ENCODE measurements around the gene C12orf42.

The C12orf42 gene

GRCh38 chr12:103353913-103354312 lies 141.9 kb downstream of the C12orf42 start:
- Histone ChIP-seq H3K9me3 (ENCODE audit: control insufficient read depth in 2 of 2, low read length in 2 of 2) (no peaks in the 10 kb centered on the region), H3K4me3 (ENCODE audit: low read length in 2 of 2) (no peak overlapping the region), H3K36me3 (ENCODE audit: control insufficient read depth in 2 of 2, insufficient read depth in 2 of 2, low read length in 2 of 2) (no peaks in the 10 kb centered on the region), H3K27ac (ENCODE audit: low read depth in 2 of 2, low read length in 2 of 2) (no peak overlapping the region), H3K4me1 (ENCODE audit: control insufficient read depth in 2 of 2, insufficient read depth in 2 of 2, low read length in 2 of 2) (no peaks in the 10 kb centered on the region), H3K9ac (ENCODE audit: low read depth in 1 of 2, low read length in 2 of 2) (no peak overlapping the region), H3K27me3 (ENCODE audit: control insufficient read depth in 2 of 2, insufficient read depth in 2 of 2, low read length in 2 of 2) (no peaks in the 10 kb centered on the region)

DNA sequence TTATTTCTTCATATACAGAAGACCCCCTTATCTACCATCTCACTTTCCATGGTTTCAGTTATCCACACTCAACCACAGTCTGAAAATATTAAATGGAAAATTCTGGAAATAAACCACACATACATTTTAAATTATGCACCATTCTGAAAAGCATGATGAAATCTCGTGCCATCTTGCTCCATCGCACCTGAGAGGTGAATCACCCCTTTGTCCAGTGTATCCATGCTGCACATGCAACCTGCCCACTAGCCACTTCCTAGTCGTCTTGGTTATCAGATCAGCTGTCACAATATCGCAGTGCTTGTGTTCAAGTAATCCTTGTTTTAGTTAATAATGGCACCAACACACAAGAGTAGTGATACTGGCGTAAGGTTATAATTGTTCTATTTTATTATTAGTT lies 145.7 kb downstream of the C12orf42 start:
- Histone ChIP-seq H3K4me3 (ENCODE audit: low read length in 2 of 2) (no peak overlapping the region), H3K36me3 (ENCODE audit: control insufficient read depth in 2 of 2, insufficient read depth in 2 of 2, low read length in 2 of 2) (no peaks in the 10 kb centered on the region), H3K27me3 (ENCODE audit: control insufficient read depth in 2 of 2, insufficient read depth in 2 of 2, low read length in 2 of 2) (no peaks in the 10 kb centered on the region), H3K9ac (ENCODE audit: low read depth in 1 of 2, low read length in 2 of 2) (no peak overlapping the region), H3K27ac (ENCODE audit: low read depth in 2 of 2, low read length in 2 of 2) (no peak overlapping the region), H3K9me3 (ENCODE audit: control insufficient read depth in 2 of 2, low read length in 2 of 2) (no peaks in the 10 kb centered on the region), H3K4me1 (ENCODE audit: control insufficient read depth in 2 of 2, insufficient read depth in 2 of 2, low read length in 2 of 2) (no peaks in the 10 kb centered on the region)

GRCh38 chr12:103348935-103349334 lies 146.8 kb downstream of the C12orf42 start:
- Histone ChIP-seq H3K4me3 (ENCODE audit: low read length in 2 of 2) (no peak overlapping the region), H3K4me1 (ENCODE audit: control insufficient read depth in 2 of 2, insufficient read depth in 2 of 2, low read length in 2 of 2) (no peaks in the 10 kb centered on the region), H3K27ac (ENCODE audit: low read depth in 2 of 2, low read length in 2 of 2) (no peak overlapping the region), H3K36me3 (ENCODE audit: control insufficient read depth in 2 of 2, insufficient read depth in 2 of 2, low read length in 2 of 2) (no peaks in the 10 kb centered on the region), H3K9me3 (ENCODE audit: control insufficient read depth in 2 of 2, low read length in 2 of 2) (no peaks in the 10 kb centered on the region), H3K9ac (ENCODE audit: low read depth in 1 of 2, low read length in 2 of 2) (no peak overlapping the region), H3K27me3 (ENCODE audit: control insufficient read depth in 2 of 2, insufficient read depth in 2 of 2, low read length in 2 of 2) (no peaks in the 10 kb centered on the region)

DNA sequence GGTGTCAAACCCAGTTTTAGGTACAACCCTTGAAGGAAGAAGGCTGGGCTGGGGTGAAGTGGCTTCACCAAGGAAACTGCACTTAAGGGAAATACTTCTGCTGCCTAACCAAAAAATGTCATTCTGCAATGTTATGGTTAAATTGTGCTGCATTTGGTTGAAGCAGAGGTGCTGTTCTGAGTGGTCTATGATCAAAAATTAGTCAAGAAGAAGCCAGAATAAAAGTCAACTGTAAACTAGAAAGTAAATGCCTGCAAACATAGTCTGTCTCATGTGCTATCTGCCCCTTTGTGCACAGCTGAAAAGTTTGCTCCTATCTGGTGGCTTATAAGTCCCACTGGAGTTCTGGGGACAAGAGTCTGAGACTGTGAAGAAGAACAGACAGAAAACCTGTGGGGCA lies 158.8 kb downstream of the C12orf42 start:
- Histone ChIP-seq H3K27ac (ENCODE audit: low read depth in 2 of 2, low read length in 2 of 2) (no peak overlapping the region), H3K4me1 (ENCODE audit: control insufficient read depth in 2 of 2, insufficient read depth in 2 of 2, low read length in 2 of 2) (no peaks in the 10 kb centered on the region), H3K9me3 (ENCODE audit: control insufficient read depth in 2 of 2, low read length in 2 of 2) (no peaks in the 10 kb centered on the region), H3K36me3 (ENCODE audit: control insufficient read depth in 2 of 2, insufficient read depth in 2 of 2, low read length in 2 of 2) (no peaks in the 10 kb centered on the region), H3K27me3 (ENCODE audit: control insufficient read depth in 2 of 2, insufficient read depth in 2 of 2, low read length in 2 of 2) (no peaks in the 10 kb centered on the region), H3K9ac (ENCODE audit: low read depth in 1 of 2, low read length in 2 of 2) (no peak overlapping the region), H3K4me3 (ENCODE audit: low read length in 2 of 2) (no peak overlapping the region)

GRCh38 chr12:103334466-103334865 lies 161.3 kb downstream of the C12orf42 start:
- no peaks in the 10 kb centered on the region for H3K27me3 ChIP-seq (ENCODE audit: control insufficient read depth in 2 of 2, insufficient read depth in 2 of 2, low read length in 2 of 2)
- no peaks in the 10 kb centered on the region for H3K36me3 ChIP-seq (ENCODE audit: control insufficient read depth in 2 of 2, insufficient read depth in 2 of 2, low read length in 2 of 2)
- H3K4me3 ChIP-seq (ENCODE audit: low read length in 2 of 2) = no peak overlapping the region
- H3K9ac ChIP-seq (ENCODE audit: low read depth in 1 of 2, low read length in 2 of 2) = no peak overlapping the region
- H3K27ac ChIP-seq (ENCODE audit: low read depth in 2 of 2, low read length in 2 of 2) = no peak overlapping the region
- no peaks in the 10 kb centered on the region for H3K9me3 ChIP-seq (ENCODE audit: control insufficient read depth in 2 of 2, low read length in 2 of 2)
- H3K4me1 ChIP-seq (ENCODE audit: control insufficient read depth in 2 of 2, insufficient read depth in 2 of 2, low read length in 2 of 2) = no peaks in the 10 kb centered on the region

DNA sequence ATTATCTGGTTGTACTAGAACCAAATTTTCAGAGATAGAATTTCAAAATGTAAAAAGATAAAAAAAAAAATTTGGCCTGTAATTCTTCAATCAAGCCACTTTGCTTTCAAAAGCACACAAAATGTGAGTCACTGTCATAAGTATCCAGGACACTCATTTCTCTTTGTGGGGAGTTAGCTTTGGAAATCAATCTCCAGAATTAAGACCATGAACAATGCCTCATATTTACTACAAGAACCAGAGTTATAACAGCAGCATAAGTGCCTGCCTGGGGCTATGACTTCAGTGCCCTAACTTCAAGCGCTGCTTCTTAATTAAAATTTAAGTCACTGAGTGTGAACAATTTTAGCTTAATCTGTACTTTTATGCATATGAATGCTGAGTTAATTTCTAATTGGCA lies 162.1 kb downstream of the C12orf42 start:
- H3K4me3 ChIP-seq (ENCODE audit: low read length in 2 of 2) = no peak overlapping the region
- no peaks in the 10 kb centered on the region for H3K27me3 ChIP-seq (ENCODE audit: control insufficient read depth in 2 of 2, insufficient read depth in 2 of 2, low read length in 2 of 2)
- H3K36me3 ChIP-seq (ENCODE audit: control insufficient read depth in 2 of 2, insufficient read depth in 2 of 2, low read length in 2 of 2) = no peaks in the 10 kb centered on the region
- no peak overlapping the region for H3K27ac ChIP-seq (ENCODE audit: low read depth in 2 of 2, low read length in 2 of 2)
- H3K4me1 ChIP-seq (ENCODE audit: control insufficient read depth in 2 of 2, insufficient read depth in 2 of 2, low read length in 2 of 2) = no peaks in the 10 kb centered on the region
- no peak overlapping the region for H3K9ac ChIP-seq (ENCODE audit: low read depth in 1 of 2, low read length in 2 of 2)
- H3K9me3 ChIP-seq (ENCODE audit: control insufficient read depth in 2 of 2, low read length in 2 of 2) = no peaks in the 10 kb centered on the region

- H3K9ac ChIP-seq (ENCODE audit: low read depth in 1 of 2, low read length in 2 of 2) = no peak overlapping the region
- no peak overlapping the region for H3K27ac ChIP-seq (ENCODE audit: low read depth in 2 of 2, low read length in 2 of 2)
- no peaks in the 10 kb centered on the region for H3K36me3 ChIP-seq (ENCODE audit: control insufficient read depth in 2 of 2, insufficient read depth in 2 of 2, low read length in 2 of 2)
- no peaks in the 10 kb centered on the region for H3K9me3 ChIP-seq (ENCODE audit: control insufficient read depth in 2 of 2, low read length in 2 of 2)
- no peak overlapping the region for H3K4me3 ChIP-seq (ENCODE audit: low read length in 2 of 2)
- no peaks in the 10 kb centered on the region for H3K27me3 ChIP-seq (ENCODE audit: control insufficient read depth in 2 of 2, insufficient read depth in 2 of 2, low read length in 2 of 2)
- no peaks in the 10 kb centered on the region for H3K4me1 ChIP-seq (ENCODE audit: control insufficient read depth in 2 of 2, insufficient read depth in 2 of 2, low read length in 2 of 2)
These were observed 164.1 kb downstream of the C12orf42 start for GRCh38 chr12:103331643-103332042.

DNA sequence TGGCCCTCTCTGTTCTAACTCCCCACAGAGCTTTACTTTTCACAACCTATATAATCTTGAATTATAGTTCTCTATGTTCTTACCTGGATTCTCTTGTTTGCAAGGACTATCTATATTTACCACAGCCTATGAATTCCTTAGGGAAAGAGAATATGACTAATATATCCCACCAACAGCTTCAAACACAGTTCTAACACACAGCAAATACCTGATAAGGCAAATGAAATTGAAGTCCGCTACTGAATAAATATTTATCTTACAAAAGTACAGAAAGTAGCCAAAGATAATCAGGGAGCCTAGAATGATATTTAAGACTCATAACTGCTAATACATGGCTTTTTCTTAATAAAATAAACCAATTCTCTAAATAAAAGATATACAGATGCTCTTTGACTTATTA lies 165.1 kb downstream of the C12orf42 start:
- H3K27ac ChIP-seq (ENCODE audit: low read depth in 2 of 2, low read length in 2 of 2) = no peak overlapping the region
- no peaks in the 10 kb centered on the region for H3K9me3 ChIP-seq (ENCODE audit: control insufficient read depth in 2 of 2, low read length in 2 of 2)
- H3K4me3 ChIP-seq (ENCODE audit: low read length in 2 of 2) = no peak overlapping the region
- H3K27me3 ChIP-seq (ENCODE audit: control insufficient read depth in 2 of 2, insufficient read depth in 2 of 2, low read length in 2 of 2) = no peaks in the 10 kb centered on the region
- H3K36me3 ChIP-seq (ENCODE audit: control insufficient read depth in 2 of 2, insufficient read depth in 2 of 2, low read length in 2 of 2) = no peaks in the 10 kb centered on the region
- H3K9ac ChIP-seq (ENCODE audit: low read depth in 1 of 2, low read length in 2 of 2) = no peak overlapping the region
- H3K4me1 ChIP-seq (ENCODE audit: control insufficient read depth in 2 of 2, insufficient read depth in 2 of 2, low read length in 2 of 2) = no peaks in the 10 kb centered on the region

GRCh38 chr12:103327676-103328075 lies 168.1 kb downstream of the C12orf42 start:
- H3K27me3 ChIP-seq (ENCODE audit: control insufficient read depth in 2 of 2, insufficient read depth in 2 of 2, low read length in 2 of 2) = no peaks in the 10 kb centered on the region
- H3K9ac ChIP-seq (ENCODE audit: low read depth in 1 of 2, low read length in 2 of 2) = no peak overlapping the region
- no peaks in the 10 kb centered on the region for H3K36me3 ChIP-seq (ENCODE audit: control insufficient read depth in 2 of 2, insufficient read depth in 2 of 2, low read length in 2 of 2)
- H3K4me1 ChIP-seq (ENCODE audit: control insufficient read depth in 2 of 2, insufficient read depth in 2 of 2, low read length in 2 of 2) = no peaks in the 10 kb centered on the region
- no peak overlapping the region for H3K27ac ChIP-seq (ENCODE audit: low read depth in 2 of 2, low read length in 2 of 2)
- H3K4me3 ChIP-seq (ENCODE audit: low read length in 2 of 2) = no peak overlapping the region
- H3K9me3 ChIP-seq (ENCODE audit: control insufficient read depth in 2 of 2, low read length in 2 of 2) = no peaks in the 10 kb centered on the region

GRCh38 chr12:103326190-103326589 lies 169.6 kb downstream of the C12orf42 start:
- no peaks in the 10 kb centered on the region for H3K9me3 ChIP-seq (ENCODE audit: control insufficient read depth in 2 of 2, low read length in 2 of 2)
- H3K36me3 ChIP-seq (ENCODE audit: control insufficient read depth in 2 of 2, insufficient read depth in 2 of 2, low read length in 2 of 2) = no peaks in the 10 kb centered on the region

DNA sequence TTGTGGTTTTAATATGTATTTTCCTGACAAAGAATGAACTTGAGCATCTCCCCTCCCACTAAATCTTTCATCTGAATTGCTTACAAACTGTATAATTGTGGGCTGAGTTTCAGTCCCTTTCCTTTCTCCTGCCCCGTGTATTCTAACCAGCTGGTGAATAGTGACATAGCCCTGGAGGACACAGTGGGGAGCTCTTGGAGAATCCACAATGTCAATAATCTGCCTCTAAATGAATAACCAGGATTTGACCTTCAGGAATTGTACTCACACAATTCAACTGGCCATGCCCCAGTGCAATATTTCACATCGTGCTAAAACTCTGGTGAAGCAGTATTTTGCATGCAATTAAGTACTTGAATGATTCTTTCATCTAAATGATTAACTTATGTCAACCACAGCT lies 177.2 kb downstream of the C12orf42 start:
- Histone ChIP-seq H3K36me3 (ENCODE audit: control insufficient read depth in 2 of 2, insufficient read depth in 2 of 2, low read length in 2 of 2) (no peaks in the 10 kb centered on the region), H3K27me3 (ENCODE audit: control insufficient read depth in 2 of 2, insufficient read depth in 2 of 2, low read length in 2 of 2) (no peaks in the 10 kb centered on the region), H3K9ac (ENCODE audit: low read depth in 1 of 2, low read length in 2 of 2) (no peak overlapping the region), H3K27ac (ENCODE audit: low read depth in 2 of 2, low read length in 2 of 2) (no peak overlapping the region), H3K4me1 (ENCODE audit: control insufficient read depth in 2 of 2, insufficient read depth in 2 of 2, low read length in 2 of 2) (no peaks in the 10 kb centered on the region), H3K9me3 (ENCODE audit: control insufficient read depth in 2 of 2, low read length in 2 of 2) (no peaks in the 10 kb centered on the region), H3K4me3 (ENCODE audit: low read length in 2 of 2) (no peak overlapping the region)

More at GRCh38 chr12:103326190-103326589, 169.6 kb downstream of the C12orf42 start:
- Histone ChIP-seq H3K27ac (ENCODE audit: low read depth in 2 of 2, low read length in 2 of 2) (no peak overlapping the region), H3K4me3 (ENCODE audit: low read length in 2 of 2) (no peak overlapping the region), H3K9ac (ENCODE audit: low read depth in 1 of 2, low read length in 2 of 2) (no peak overlapping the region), H3K4me1 (ENCODE audit: control insufficient read depth in 2 of 2, insufficient read depth in 2 of 2, low read length in 2 of 2) (no peaks in the 10 kb centered on the region), H3K27me3 (ENCODE audit: control insufficient read depth in 2 of 2, insufficient read depth in 2 of 2, low read length in 2 of 2) (no peaks in the 10 kb centered on the region)
